Muscle layer of colon (tissue), 2 donors: ENCODE results near the gene PYROXD2.

Source experiments
- H3K27ac ChIP-seq: one replicate; pipeline ENCODE4 v1.7.0; 2013; ENCODE audit warnings: low read depth, mild to moderate bottlenecking, low read length, moderate library complexity
- H3K27me3 ChIP-seq, 2 donors: one replicate each; pipeline ENCODE4 v1.7.0; 2013; ENCODE audit warnings: low read length in 2 of 2, mild to moderate bottlenecking in 2 of 2; ENCODE audit not compliant: insufficient read depth in 2 of 2, control insufficient read depth in 1 of 2
- H3K36me3 ChIP-seq: one replicate; pipeline ENCODE4 v1.7.0; 2013; ENCODE audit warnings: mild to moderate bottlenecking, low read length; ENCODE audit not compliant: insufficient read depth
- H3K4me1 ChIP-seq: one replicate; pipeline ENCODE4 v1.7.0; 2013; ENCODE audit warnings: mild to moderate bottlenecking, low read length; ENCODE audit not compliant: insufficient read depth
- H3K4me3 ChIP-seq, 2 donors: one replicate each; pipeline ENCODE4 v1.7.0; 2013; ENCODE audit warnings: low read length in 2 of 2, low read depth in 1 of 2, mild to moderate bottlenecking in 1 of 2, moderate library complexity in 1 of 2
- H3K9ac ChIP-seq: one replicate; pipeline ENCODE4 v1.7.0; 2013; ENCODE audit warnings: low read length
- H3K9me3 ChIP-seq: one replicate; pipeline ENCODE4 v1.7.0; 2013; ENCODE audit warnings: mild to moderate bottlenecking, low read length
- donor health status: abdominal sarcoma.
- donor health status: Adenocarcinoma of cecum.

The PYROXD2 gene

GRCh38 chr10:98414932-98415730, at the start of gene PYROXD2:
PYROXD2 (minus strand) TSS chr10:98415182; CDS start chr10:98415135, 47 bp downstream.
- Histone ChIP-seq H3K27ac (peak within 1 kb of the TSS; percentile 74), H3K9ac (peak within 1 kb of the TSS; percentile 39), H3K27me3 (no peaks in the 10 kb centered on the region), H3K9me3 (no peaks in the 10 kb centered on the region), H3K4me3 (peak within 1 kb of the TSS; percentile 62 to 84), H3K4me1 (peaks cover 24% of the 10 kb centered on the region), H3K36me3 (peaks cover 33% of the 10 kb centered on the region)

GRCh38 chr10:98463976-98464754, 49.2 kb upstream of the PYROXD2 start:
- no peak overlapping the region for H3K4me3 ChIP-seq
- no peaks in the 10 kb centered on the region for H3K27me3 ChIP-seq
- no peaks in the 10 kb centered on the region for H3K9me3 ChIP-seq
- peaks cover 5% of the 10 kb centered on the region for H3K4me1 ChIP-seq
- H3K9ac ChIP-seq = no peak overlapping the region
- no peaks in the 10 kb centered on the region for H3K36me3 ChIP-seq
- no peak overlapping the region for H3K27ac ChIP-seq

GRCh38 chr10:98463016-98463415, 48.0 kb upstream of the PYROXD2 start:
- Histone ChIP-seq H3K4me1 (no peaks in the 10 kb centered on the region), H3K9ac (no peak overlapping the region), H3K4me3 (no peak overlapping the region), H3K36me3 (no peaks in the 10 kb centered on the region), H3K27ac (no peak overlapping the region), H3K27me3 (no peaks in the 10 kb centered on the region), H3K9me3 (no peaks in the 10 kb centered on the region)

GRCh38 chr10:98461500-98461842, 46.5 kb upstream of the PYROXD2 start:
- H3K36me3 ChIP-seq = no peaks in the 10 kb centered on the region
- H3K4me1 ChIP-seq = no peaks in the 10 kb centered on the region
- no peaks in the 10 kb centered on the region for H3K9me3 ChIP-seq
- no peaks in the 10 kb centered on the region for H3K27me3 ChIP-seq
- H3K9ac ChIP-seq = no peak overlapping the region
- H3K4me3 ChIP-seq = no peak overlapping the region
- no peak overlapping the region for H3K27ac ChIP-seq

GRCh38 chr10:98460837-98461499, 46.0 kb upstream of the PYROXD2 start:
- Histone ChIP-seq H3K36me3 (no peaks in the 10 kb centered on the region), H3K27me3 (no peaks in the 10 kb centered on the region), H3K27ac (no peak overlapping the region), H3K9me3 (no peaks in the 10 kb centered on the region), H3K4me1 (no peaks in the 10 kb centered on the region), H3K9ac (no peak overlapping the region), H3K4me3 (no peak overlapping the region)

GRCh38 chr10:98458809-98459784, 44.1 kb upstream of the PYROXD2 start:
- no peaks in the 10 kb centered on the region for H3K4me1 ChIP-seq
- no peak overlapping the region for H3K4me3 ChIP-seq
- no peaks in the 10 kb centered on the region for H3K9me3 ChIP-seq
- H3K27ac ChIP-seq = no peak overlapping the region
- no peaks in the 10 kb centered on the region for H3K36me3 ChIP-seq
- H3K9ac ChIP-seq = no peak overlapping the region
- no peaks in the 10 kb centered on the region for H3K27me3 ChIP-seq

GRCh38 chr10:98457721-98458120, 42.7 kb upstream of the PYROXD2 start:
- no peaks in the 10 kb centered on the region for H3K9me3 ChIP-seq
- H3K27ac ChIP-seq = no peak overlapping the region
- no peak overlapping the region for H3K9ac ChIP-seq
- H3K4me3 ChIP-seq = no peak overlapping the region
- H3K4me1 ChIP-seq = no peaks in the 10 kb centered on the region
- H3K27me3 ChIP-seq = no peaks in the 10 kb centered on the region
- H3K36me3 ChIP-seq = no peaks in the 10 kb centered on the region

- no peaks in the 10 kb centered on the region for H3K9me3 ChIP-seq
- H3K4me1 ChIP-seq = no peaks in the 10 kb centered on the region
- H3K27me3 ChIP-seq = no peaks in the 10 kb centered on the region
- H3K9ac ChIP-seq = no peak overlapping the region
- H3K4me3 ChIP-seq = no peak overlapping the region
- H3K36me3 ChIP-seq = no peaks in the 10 kb centered on the region
- no peak overlapping the region for H3K27ac ChIP-seq
Measured at GRCh38 chr10:98456686-98457482, 41.9 kb upstream of the PYROXD2 start.

GRCh38 chr10:98456043-98456570, 41.1 kb upstream of the PYROXD2 start:
- Histone ChIP-seq H3K36me3 (no peaks in the 10 kb centered on the region), H3K9ac (no peak overlapping the region), H3K27ac (no peak overlapping the region), H3K4me3 (no peak overlapping the region), H3K4me1 (no peaks in the 10 kb centered on the region), H3K9me3 (no peaks in the 10 kb centered on the region), H3K27me3 (no peaks in the 10 kb centered on the region)

- Histone ChIP-seq H3K36me3 (no peaks in the 10 kb centered on the region), H3K4me3 (no peak overlapping the region), H3K9ac (no peak overlapping the region), H3K27ac (no peak overlapping the region), H3K27me3 (no peaks in the 10 kb centered on the region), H3K4me1 (no peaks in the 10 kb centered on the region), H3K9me3 (no peaks in the 10 kb centered on the region)
Measured at GRCh38 chr10:98453729-98454128, 38.7 kb upstream of the PYROXD2 start.
